Parathyroid adenoma (tissue), 2 donors: Measurements from ENCODE around the gene IGLL1.
"Not testable (repeated sequence)": the region's sequence is repeated elsewhere in the genome, so short reads cannot be mapped to it uniquely, and the experiment has no call there.

ENCODE experiments used
- H2AFZ ChIP-seq: fragments of 300-600 bp; sonication (generic); one replicate; pipeline ENCODE4 v1.7.0; 2017; ENCODE audit warnings: antibody characterized with exemption, mild to moderate bottlenecking
- H3K27ac ChIP-seq: fragments of 300-600 bp; sonication (generic); one replicate; pipeline ENCODE4 v1.7.0; 2017
- H3K27me3 ChIP-seq: fragments of 300-600 bp; sonication (generic); one replicate; pipeline ENCODE4 v1.7.0; 2017; ENCODE audit warnings: low read length; ENCODE audit not compliant: control insufficient read depth, insufficient read depth
- H3K36me3 ChIP-seq: fragments of 300-600 bp; sonication (generic); one replicate; pipeline ENCODE4 v1.7.0; 2017; ENCODE audit warnings: low read length; ENCODE audit not compliant: control insufficient read depth, insufficient read depth
- H3K4me1 ChIP-seq: fragments of 300-600 bp; sonication (generic); one replicate; pipeline ENCODE4 v1.7.0; 2017; ENCODE audit warnings: control low read depth
- H3K4me2 ChIP-seq: fragments of 300-600 bp; sonication (generic); one replicate; pipeline ENCODE4 v1.7.0; 2017; ENCODE audit warnings: low read length
- H3K4me3 ChIP-seq: fragments of 300-600 bp; sonication (generic); one replicate; pipeline ENCODE4 v1.7.0; 2017; ENCODE audit warnings: low read depth, low read length
- H3K79me2 ChIP-seq: fragments of 300-600 bp; sonication (generic); one replicate; pipeline ENCODE4 v1.7.0; 2017; ENCODE audit warnings: control low read depth
- H3K9ac ChIP-seq: fragments of 300-600 bp; sonication (generic); one replicate; pipeline ENCODE4 v1.7.0; 2017; ENCODE audit warnings: mild to moderate bottlenecking
- H3K9me3 ChIP-seq: fragments of 300-600 bp; sonication (generic); one replicate; pipeline ENCODE4 v1.7.0; 2017; ENCODE audit warnings: low read length; ENCODE audit not compliant: control insufficient read depth
- TF ChIP-seq, protein P1 (sequence below): fragments of 300-600 bp; sonication (generic); IDR thresholded peaks from one replicate; pipeline ENCODE4 v1.7.0; 2017; ENCODE audit warnings: antibody characterized with exemption, mild to moderate bottlenecking
- donor health status: primary hyperparathyroidism.

Gene IGLL1

DNA sequence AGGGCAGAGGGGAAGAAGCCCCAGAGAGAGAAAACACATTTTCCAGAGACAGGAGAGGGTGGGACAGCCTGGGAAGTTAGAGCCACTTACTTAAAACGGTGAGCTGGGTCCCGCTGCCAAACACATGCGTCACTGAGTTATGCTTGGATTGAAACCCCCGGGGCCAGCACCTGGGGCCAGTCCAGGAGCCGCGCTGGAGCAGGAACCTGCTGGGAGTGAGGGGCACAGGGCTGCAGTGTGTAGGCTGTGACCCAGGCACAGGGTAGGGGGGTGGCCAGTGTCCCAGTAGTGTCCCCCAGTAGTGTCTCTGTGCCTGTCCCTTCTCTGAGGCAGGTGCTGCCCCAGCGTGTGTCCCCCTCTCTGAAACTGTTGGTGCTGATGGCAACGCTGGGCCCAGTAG, 5.2 kb downstream of the IGLL1 start:
- no peaks in the 10 kb centered on the region for H3K9me3 ChIP-seq
- no peaks in the 10 kb centered on the region for H3K27me3 ChIP-seq
- H3K4me1 ChIP-seq: no peaks in the 10 kb centered on the region
- H3K27ac ChIP-seq: no peak overlapping the region
- H3K4me2 ChIP-seq: no peak overlapping the region
- no peak overlapping the region for H3K4me3 ChIP-seq
- H3K9ac ChIP-seq: no peak overlapping the region
- H2AFZ ChIP-seq: no peak overlapping the region
- no peaks in the 10 kb centered on the region for H3K36me3 ChIP-seq
- no peaks in the 10 kb centered on the region for H3K79me2 ChIP-seq
- TF ChIP-seq, protein P1, sequence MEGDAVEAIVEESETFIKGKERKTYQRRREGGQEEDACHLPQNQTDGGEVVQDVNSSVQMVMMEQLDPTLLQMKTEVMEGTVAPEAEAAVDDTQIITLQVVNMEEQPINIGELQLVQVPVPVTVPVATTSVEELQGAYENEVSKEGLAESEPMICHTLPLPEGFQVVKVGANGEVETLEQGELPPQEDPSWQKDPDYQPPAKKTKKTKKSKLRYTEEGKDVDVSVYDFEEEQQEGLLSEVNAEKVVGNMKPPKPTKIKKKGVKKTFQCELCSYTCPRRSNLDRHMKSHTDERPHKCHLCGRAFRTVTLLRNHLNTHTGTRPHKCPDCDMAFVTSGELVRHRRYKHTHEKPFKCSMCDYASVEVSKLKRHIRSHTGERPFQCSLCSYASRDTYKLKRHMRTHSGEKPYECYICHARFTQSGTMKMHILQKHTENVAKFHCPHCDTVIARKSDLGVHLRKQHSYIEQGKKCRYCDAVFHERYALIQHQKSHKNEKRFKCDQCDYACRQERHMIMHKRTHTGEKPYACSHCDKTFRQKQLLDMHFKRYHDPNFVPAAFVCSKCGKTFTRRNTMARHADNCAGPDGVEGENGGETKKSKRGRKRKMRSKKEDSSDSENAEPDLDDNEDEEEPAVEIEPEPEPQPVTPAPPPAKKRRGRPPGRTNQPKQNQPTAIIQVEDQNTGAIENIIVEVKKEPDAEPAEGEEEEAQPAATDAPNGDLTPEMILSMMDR: no peak

DNA sequence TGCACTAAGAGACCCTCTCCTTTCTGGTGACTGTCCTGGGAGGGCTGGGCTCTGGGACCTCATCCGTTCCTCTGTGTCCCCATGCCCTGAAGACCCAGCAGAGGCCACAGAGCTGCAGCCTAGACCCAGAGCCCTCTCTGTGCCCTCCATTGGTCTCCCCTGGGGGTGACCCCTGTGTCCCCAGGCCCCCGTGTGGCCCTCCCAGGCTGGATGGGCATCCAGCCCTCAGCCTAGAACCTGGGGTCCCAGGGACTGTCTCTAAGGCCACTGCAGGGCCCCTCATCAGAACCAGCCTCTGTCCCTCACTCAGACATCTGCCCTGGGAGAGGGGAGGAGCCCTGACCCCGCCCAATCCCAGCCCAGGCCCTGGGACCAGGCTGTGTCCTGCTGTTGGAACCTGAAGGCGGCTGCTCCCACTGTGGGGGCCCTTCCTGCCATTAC, 5.7 kb downstream of the IGLL1 start:
- no peaks in the 10 kb centered on the region for H3K27me3 ChIP-seq
- H3K27ac ChIP-seq: no peak overlapping the region
- no peak overlapping the region for H3K9ac ChIP-seq
- H3K4me2 ChIP-seq: no peak overlapping the region
- H2AFZ ChIP-seq: no peak overlapping the region
- H3K9me3 ChIP-seq: no peaks in the 10 kb centered on the region
- TF ChIP-seq, protein P1: no peak
- H3K36me3 ChIP-seq: no peaks in the 10 kb centered on the region
- H3K4me1 ChIP-seq: no peaks in the 10 kb centered on the region
- no peak overlapping the region for H3K4me3 ChIP-seq
- H3K79me2 ChIP-seq: no peaks in the 10 kb centered on the region

DNA sequence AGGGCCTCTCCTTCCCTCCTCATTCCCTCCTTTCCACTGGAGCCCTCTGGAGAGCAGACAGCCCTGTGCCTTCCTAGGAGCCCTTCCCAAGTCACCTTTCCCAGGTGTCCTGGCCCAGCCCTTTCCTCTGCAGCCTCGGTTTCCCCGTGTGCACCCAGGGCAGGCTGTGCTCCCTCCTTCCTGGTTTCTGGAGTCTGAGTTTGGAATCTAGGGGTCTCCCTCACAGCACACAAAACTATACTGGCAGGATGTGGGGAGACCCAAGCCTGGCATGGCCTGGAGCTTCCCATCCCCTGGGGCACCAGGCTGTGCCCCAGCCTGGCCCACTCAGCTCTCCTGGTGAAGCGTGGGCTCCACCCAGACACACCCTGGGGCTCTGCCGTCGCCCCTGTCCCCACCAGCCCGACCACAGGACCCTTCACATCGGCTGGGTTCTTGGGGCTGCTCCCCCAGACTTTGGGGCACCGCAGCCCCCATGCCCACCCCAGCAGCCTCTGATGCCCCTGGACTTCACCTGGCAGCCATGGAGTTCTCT, 6.3 kb downstream of the IGLL1 start:
- not testable (repeated sequence) for H3K27ac ChIP-seq, H3K9ac ChIP-seq, H3K27me3 ChIP-seq, H3K4me3 ChIP-seq, H2AFZ ChIP-seq, H3K9me3 ChIP-seq, H3K4me2 ChIP-seq, H3K4me1 ChIP-seq, H3K36me3 ChIP-seq, H3K79me2 ChIP-seq

DNA sequence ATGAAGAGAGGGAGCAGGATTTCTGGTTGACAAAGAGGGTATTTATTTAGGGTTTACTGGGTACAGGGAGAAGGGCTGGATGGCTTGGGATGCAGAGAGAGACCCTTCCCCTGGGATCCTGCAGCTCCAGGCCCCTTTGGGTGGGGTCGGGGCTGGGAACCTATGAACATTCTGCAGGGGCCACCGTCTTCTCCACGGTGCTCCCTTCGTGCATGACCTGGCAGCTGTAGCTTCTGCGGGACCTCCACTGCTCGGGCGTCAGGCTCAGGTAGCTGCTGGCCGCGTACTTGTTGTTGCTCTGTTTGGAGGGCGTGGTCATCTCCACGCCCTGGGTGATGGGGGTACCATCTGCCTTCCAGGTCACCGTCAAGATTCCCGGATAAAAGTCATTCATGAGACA, 7.0 kb downstream of the IGLL1 start:
- not testable (repeated sequence) for H3K79me2 ChIP-seq, H3K9ac ChIP-seq, H3K27ac ChIP-seq, H3K27me3 ChIP-seq, H2AFZ ChIP-seq, H3K36me3 ChIP-seq, H3K4me2 ChIP-seq, H3K4me3 ChIP-seq, H3K9me3 ChIP-seq, H3K4me1 ChIP-seq

DNA sequence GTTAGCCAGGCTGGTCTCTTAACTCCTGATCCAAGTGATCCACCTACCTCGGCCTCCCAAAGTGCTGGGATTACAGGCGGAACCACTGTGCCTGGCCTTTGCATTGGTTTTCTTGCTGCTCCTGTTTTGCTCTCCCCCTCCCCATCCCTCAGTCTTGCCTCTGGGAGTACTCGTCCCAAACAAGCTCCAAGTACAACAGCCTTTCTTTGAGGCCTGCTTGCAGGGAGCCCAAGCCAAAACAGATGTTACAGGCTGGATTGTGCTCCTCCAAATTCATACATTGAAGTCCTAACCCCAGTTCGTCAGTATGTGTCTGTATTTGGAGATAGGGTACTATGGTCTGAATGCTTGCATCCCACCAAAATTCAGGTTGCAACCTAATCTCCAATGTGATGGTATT, 8.6 kb downstream of the IGLL1 start:
- Histone ChIP-seq H3K4me3 (no peak overlapping the region), H3K27ac (no peak overlapping the region), H3K9ac (no peak overlapping the region), H3K4me2 (no peak overlapping the region), H3K27me3 (no peaks in the 10 kb centered on the region), H3K79me2 (no peaks in the 10 kb centered on the region), H2AFZ (no peak overlapping the region), H3K36me3 (no peaks in the 10 kb centered on the region), H3K4me1 (no peaks in the 10 kb centered on the region), H3K9me3 (no peaks in the 10 kb centered on the region)
- TF ChIP-seq, protein P1: no peak

DNA sequence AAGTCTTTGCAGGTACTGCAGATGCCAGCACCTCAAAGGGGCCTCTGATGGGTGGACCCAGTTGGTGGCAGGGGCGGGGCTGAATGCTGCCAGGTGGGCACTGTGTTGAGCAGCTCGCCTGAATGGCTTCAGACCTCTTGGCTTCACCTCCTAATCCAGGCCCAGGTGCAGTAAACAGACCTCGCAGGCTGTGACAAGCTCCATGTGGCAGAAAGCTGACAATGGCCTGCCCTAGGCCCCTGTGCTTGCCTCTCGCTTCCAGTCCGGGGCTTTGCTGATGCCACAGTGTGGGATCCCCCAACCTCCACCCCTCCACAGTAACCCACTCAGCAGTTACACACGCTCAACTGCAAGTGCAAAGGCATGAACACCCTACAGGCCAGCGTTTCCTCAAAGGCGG, 9.4 kb downstream of the IGLL1 start:
- H3K4me2 ChIP-seq: no peak overlapping the region
- TF ChIP-seq, protein P1: no peak
- H3K36me3 ChIP-seq: no peaks in the 10 kb centered on the region
- H3K9ac ChIP-seq: no peak overlapping the region
- no peak overlapping the region for H2AFZ ChIP-seq
- no peaks in the 10 kb centered on the region for H3K79me2 ChIP-seq
- no peaks in the 10 kb centered on the region for H3K4me1 ChIP-seq
- H3K4me3 ChIP-seq: no peak overlapping the region
- H3K9me3 ChIP-seq: no peaks in the 10 kb centered on the region
- H3K27ac ChIP-seq: no peak overlapping the region
- H3K27me3 ChIP-seq: no peaks in the 10 kb centered on the region
